ENCODE measurements around the gene ACBD6.

Gene ACBD6

GRCh38 chr1:180273066-180273465 is 229.3 kb downstream of the ACBD6 start:
- no peak overlapping the region for H3K27ac Mint-ChIP-seq
- H3K36me3 Mint-ChIP-seq = peaks cover 8% of the 10 kb centered on the region
- no peak overlapping the region for H3K4me3 Mint-ChIP-seq
- no peak for DNase-seq
- H3K4me1 Mint-ChIP-seq = no peaks in the 10 kb centered on the region
- H3K9me3 Mint-ChIP-seq = no peaks in the 10 kb centered on the region
- CTCF ChIA-PET = interaction anchor here (0.7 to 1.7 kb wide), 2 partner anchors 20 to 143 kb away, joined by 3 to 5 read pairs; no protein-coding TSS in a partner anchor
- H3K27me3 Mint-ChIP-seq = no peaks in the 10 kb centered on the region

GRCh38 chr1:180272395-180272794 is 230.0 kb downstream of the ACBD6 start:
- H3K4me3 Mint-ChIP-seq = no peak overlapping the region
- no peak for DNase-seq

GRCh38 chr1:180271272-180272255 is 230.8 kb downstream of the ACBD6 start:
- peaks cover 3% of the 10 kb centered on the region for H3K36me3 Mint-ChIP-seq
- CTCF ChIA-PET = interaction anchor here (0.6 to 1.7 kb wide), 2 partner anchors 10 to 256 kb away, joined by 3 read pairs; no protein-coding TSS in a partner anchor
- H3K9me3 Mint-ChIP-seq = no peaks in the 10 kb centered on the region
- no peak overlapping the region for H3K4me3 Mint-ChIP-seq
- no peaks in the 10 kb centered on the region for H3K27me3 Mint-ChIP-seq
- H3K27ac Mint-ChIP-seq = no peak overlapping the region
- H3K4me1 Mint-ChIP-seq = no peaks in the 10 kb centered on the region
- DNase-seq = no peak

More at GRCh38 chr1:180272395-180272794, 230.0 kb downstream of the ACBD6 start:
- no peaks in the 10 kb centered on the region for H3K4me1 Mint-ChIP-seq
- H3K36me3 Mint-ChIP-seq = peaks cover 3% of the 10 kb centered on the region
- no peaks in the 10 kb centered on the region for H3K27me3 Mint-ChIP-seq
- no peaks in the 10 kb centered on the region for H3K9me3 Mint-ChIP-seq
- CTCF ChIA-PET = interaction anchor here (0.6 kb wide), 1 partner anchor 255 kb away, joined by 3 read pairs; no protein-coding TSS in a partner anchor
- H3K27ac Mint-ChIP-seq = no peak overlapping the region

DNA sequence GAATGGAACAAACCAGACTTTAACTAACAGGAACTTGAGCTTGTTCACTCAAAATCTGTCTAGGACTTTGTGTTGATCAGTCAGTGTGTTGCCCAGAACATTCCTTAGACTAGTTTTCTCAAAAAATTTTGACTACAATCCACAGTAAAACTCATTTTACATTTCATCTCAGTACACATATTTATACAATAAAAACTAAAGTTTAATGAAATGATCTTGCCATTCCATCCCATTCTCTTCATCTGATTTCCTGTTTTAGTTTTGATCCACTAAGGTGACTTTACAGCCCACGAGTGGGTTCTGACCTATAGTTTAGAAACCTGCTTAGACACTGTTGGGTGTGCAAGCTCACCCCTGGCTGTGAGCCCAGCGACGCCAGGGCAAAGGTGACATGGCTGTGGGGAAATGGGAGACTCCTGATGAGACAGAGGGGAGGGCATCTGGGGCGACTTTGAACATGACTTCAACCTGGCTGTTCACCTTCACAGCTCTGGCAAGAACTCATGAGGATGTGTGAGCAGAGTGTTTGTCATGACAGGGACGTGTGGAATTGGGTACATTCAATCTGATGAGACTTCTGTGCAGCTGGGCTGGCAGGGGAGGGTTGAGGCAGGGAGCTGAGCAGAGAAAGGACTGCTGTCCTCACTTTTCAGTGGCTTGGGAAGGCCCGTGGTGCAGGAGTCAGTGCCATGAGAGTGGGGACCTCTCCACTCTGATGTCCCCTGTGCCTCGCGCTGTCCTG is 231.7 kb downstream of the ACBD6 start:
- Mint-ChIP-seq H3K27me3 (no peaks in the 10 kb centered on the region), H3K4me3 (no peak overlapping the region), H3K27ac (no peak overlapping the region), H3K9me3 (no peaks in the 10 kb centered on the region), H3K4me1 (no peaks in the 10 kb centered on the region), H3K36me3 (peaks cover 3% of the 10 kb centered on the region)
- CTCF ChIA-PET = interaction anchor here (1.7 kb wide), 1 partner anchor 10 kb away, joined by 3 read pairs; no protein-coding TSS in a partner anchor
- DNase-seq = no peak

GRCh38 chr1:180269645-180270529 is 232.5 kb downstream of the ACBD6 start:
- no peak for DNase-seq
- CTCF ChIA-PET = interaction anchor here (0.6 to 1.7 kb wide), 2 partner anchors 9 to 178 kb away, joined by 3 read pairs; no protein-coding TSS in a partner anchor
- Mint-ChIP-seq H3K4me3 (no peak overlapping the region), H3K27ac (no peak overlapping the region), H3K27me3 (no peaks in the 10 kb centered on the region), H3K9me3 (no peaks in the 10 kb centered on the region), H3K36me3 (no peaks in the 10 kb centered on the region), H3K4me1 (no peaks in the 10 kb centered on the region)

- no peak overlapping the region for H3K27ac Mint-ChIP-seq
- CTCF ChIA-PET = no interaction called here
Measured at GRCh38 chr1:180268556-180269075, 233.8 kb downstream of the ACBD6 start.

GRCh38 chr1:180267761-180268555 is 234.4 kb downstream of the ACBD6 start:
- peak; percentile 8 for DNase-seq
- Mint-ChIP-seq H3K9me3 (no peaks in the 10 kb centered on the region), H3K36me3 (no peaks in the 10 kb centered on the region), H3K27me3 (peaks cover 3% of the 10 kb centered on the region), H3K4me1 (no peaks in the 10 kb centered on the region), H3K27ac (no peak overlapping the region), H3K4me3 (no peak overlapping the region)
- CTCF ChIA-PET = interaction anchor here (1.0 kb wide), 1 partner anchor 148 kb away, joined by 3 read pairs; no protein-coding TSS in a partner anchor

More at GRCh38 chr1:180268556-180269075, 233.8 kb downstream of the ACBD6 start:
- H3K36me3 Mint-ChIP-seq = no peaks in the 10 kb centered on the region
- no peaks in the 10 kb centered on the region for H3K4me1 Mint-ChIP-seq
- no peak for DNase-seq
- no peaks in the 10 kb centered on the region for H3K9me3 Mint-ChIP-seq
- H3K27me3 Mint-ChIP-seq = peaks cover 3% of the 10 kb centered on the region
- H3K4me3 Mint-ChIP-seq = no peak overlapping the region

DNA sequence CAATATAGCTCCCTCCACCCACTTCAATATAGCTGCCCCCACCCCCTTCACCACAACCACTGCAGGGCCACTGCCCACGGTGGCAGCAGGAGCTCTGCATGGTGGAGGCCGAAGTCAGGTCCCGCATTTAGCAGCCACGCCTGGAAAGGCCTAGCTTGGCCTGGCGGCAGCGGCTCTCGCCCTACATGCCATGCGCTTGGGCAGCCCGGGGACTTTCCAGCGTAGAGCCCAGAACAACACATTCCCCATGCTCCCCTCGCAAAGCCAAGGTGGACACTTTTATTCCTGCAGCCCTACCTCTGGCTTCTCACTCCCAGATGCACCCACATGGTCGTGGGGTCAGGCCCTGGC is 235.2 kb downstream of the ACBD6 start:
- Mint-ChIP-seq H3K4me1 (no peaks in the 10 kb centered on the region), H3K27me3 (peaks cover 3% of the 10 kb centered on the region), H3K27ac (no peak overlapping the region), H3K4me3 (no peak overlapping the region), H3K36me3 (no peaks in the 10 kb centered on the region), H3K9me3 (no peaks in the 10 kb centered on the region)
- CTCF ChIA-PET = interaction anchor here (1.0 kb wide), 1 partner anchor 149 kb away, joined by 3 read pairs; no protein-coding TSS in a partner anchor
- DNase-seq = no peak

DNA sequence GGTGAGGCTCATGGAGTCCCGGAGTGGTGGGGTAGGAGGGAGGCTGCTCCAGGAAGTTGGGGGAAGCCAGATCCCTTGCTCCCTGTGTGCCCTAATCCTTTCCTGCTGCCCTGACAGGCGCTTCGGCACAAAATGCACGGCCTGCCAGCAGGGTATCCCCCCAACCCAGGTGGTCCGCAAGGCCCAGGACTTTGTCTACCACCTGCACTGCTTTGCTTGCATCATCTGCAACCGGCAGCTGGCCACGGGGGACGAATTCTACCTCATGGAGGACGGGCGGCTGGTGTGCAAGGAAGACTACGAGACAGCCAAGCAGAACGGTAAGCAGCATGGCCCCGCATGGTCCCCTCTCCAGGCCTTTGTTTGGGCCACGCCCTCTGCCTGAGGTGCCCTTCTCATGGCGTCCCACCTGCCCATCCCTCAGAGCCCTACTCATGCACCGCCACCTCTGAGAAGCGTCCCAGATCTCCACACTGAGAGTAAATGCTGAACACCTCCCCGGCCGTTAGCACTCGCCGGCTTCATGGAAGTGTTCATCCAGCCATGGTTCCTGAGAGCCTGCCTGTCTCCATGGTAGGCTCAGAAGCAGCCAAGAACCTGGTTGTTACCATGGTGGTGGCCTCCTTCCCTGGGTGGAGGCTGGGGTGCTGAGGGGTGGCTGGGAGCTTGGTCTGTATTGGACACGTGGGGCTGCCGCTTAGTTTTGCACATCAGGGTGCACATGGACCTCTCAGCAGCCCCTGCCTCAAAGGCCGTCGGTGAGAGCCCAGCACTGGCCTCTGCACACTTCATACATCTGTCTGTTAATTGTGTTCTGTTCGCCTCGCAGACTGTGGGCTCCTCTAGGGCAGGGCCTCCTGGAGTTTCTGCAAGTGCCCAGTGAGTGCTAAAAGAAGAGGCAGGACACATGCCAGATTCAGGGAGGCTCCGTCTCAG is 235.8 kb downstream of the ACBD6 start:
- H3K9me3 Mint-ChIP-seq = no peaks in the 10 kb centered on the region
- peaks cover 3% of the 10 kb centered on the region for H3K27me3 Mint-ChIP-seq
- no peak overlapping the region for H3K4me3 Mint-ChIP-seq
- no peaks in the 10 kb centered on the region for H3K4me1 Mint-ChIP-seq
- no peaks in the 10 kb centered on the region for H3K36me3 Mint-ChIP-seq
- DNase-seq = no peak
- CTCF ChIA-PET = interaction anchor here (1.4 kb wide), 1 partner anchor 12 kb away, joined by 3 read pairs; no protein-coding TSS in a partner anchor
- H3K27ac Mint-ChIP-seq = no peak overlapping the region

DNA sequence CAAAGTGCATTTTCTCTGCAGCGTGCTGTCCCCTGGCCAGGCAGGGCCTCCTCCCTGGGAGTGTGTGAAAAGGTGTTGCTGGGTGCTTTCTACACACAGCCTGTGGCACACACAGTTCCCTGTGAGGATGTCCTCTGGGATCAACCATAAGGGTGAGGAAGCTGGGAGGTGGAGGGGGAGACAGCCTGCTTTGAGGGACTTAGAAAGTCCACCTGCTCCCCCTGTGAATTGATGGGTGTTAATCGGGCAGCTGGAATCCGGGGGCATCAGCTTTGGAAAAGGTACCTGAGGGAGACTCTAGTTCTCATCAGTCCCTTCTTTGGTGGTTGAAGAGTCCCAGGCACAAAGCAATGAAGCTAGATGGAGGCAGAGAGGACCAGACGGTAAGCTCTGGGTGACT is 236.5 kb downstream of the ACBD6 start:
- Mint-ChIP-seq H3K36me3 (no peaks in the 10 kb centered on the region), H3K4me1 (no peaks in the 10 kb centered on the region), H3K27me3 (peaks cover 3% of the 10 kb centered on the region), H3K4me3 (no peak overlapping the region), H3K9me3 (no peaks in the 10 kb centered on the region), H3K27ac (no peak overlapping the region)
- no peak for DNase-seq
- CTCF ChIA-PET = interaction anchor here (1.4 kb wide), 1 partner anchor 12 kb away, joined by 3 read pairs; no protein-coding TSS in a partner anchor

- Mint-ChIP-seq H3K27me3 (peaks cover 7% of the 10 kb centered on the region), H3K4me3 (no peak overlapping the region), H3K36me3 (no peaks in the 10 kb centered on the region), H3K9me3 (no peaks in the 10 kb centered on the region), H3K27ac (peak overlapping the region; percentile 13), H3K4me1 (no peaks in the 10 kb centered on the region)
- CTCF ChIA-PET = interaction anchor here (1.4 kb wide), 1 partner anchor 11 kb away, joined by 3 read pairs; no protein-coding TSS in a partner anchor
- no peak for DNase-seq
Measured at GRCh38 chr1:180265201-180265600, 237.2 kb downstream of the ACBD6 start.

DNA sequence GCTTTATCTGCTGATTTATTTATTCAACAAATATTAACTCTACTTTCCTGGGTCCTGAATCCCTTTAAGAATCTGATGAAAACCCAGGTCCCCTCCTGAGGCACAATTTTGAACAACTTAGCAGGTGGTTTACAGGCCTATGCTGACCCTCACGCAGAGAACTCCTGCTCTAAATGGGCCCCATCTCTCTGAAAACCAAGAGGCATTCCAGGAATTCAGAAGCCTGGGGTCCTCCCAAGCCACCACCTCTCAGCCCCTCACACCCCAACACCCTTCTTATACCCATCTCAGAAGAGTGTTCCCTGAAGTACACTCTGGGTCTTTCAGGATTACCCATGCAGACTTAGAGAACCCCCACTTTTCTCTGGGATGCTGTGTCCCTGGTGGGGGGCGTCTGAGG is 237.8 kb downstream of the ACBD6 start:
- Mint-ChIP-seq H3K27ac (no peak overlapping the region), H3K9me3 (no peaks in the 10 kb centered on the region), H3K27me3 (peaks cover 12% of the 10 kb centered on the region), H3K4me1 (no peaks in the 10 kb centered on the region), H3K4me3 (no peak overlapping the region), H3K36me3 (no peaks in the 10 kb centered on the region)
- CTCF ChIA-PET = no interaction called here
- DNase-seq = no peak

All from activated naive CD4-positive, alpha-beta T cell treated with anti-CD3 and anti-CD28 coated beads, Interleukin-2, amount 10 ng/mL, durations not matched to agents 7 days and 5 days (primary cell).